ENCODE data around the gene ANGPTL5. TPM values are rescaled to one million over a fixed set of nuclear protein-coding genes. Genes with fewer than 3 reads are reported as not detected.

The ANGPTL5 gene
- total and polyA plus RNA-seq, 2 donors from 2014 or later, result not detected

DNA sequence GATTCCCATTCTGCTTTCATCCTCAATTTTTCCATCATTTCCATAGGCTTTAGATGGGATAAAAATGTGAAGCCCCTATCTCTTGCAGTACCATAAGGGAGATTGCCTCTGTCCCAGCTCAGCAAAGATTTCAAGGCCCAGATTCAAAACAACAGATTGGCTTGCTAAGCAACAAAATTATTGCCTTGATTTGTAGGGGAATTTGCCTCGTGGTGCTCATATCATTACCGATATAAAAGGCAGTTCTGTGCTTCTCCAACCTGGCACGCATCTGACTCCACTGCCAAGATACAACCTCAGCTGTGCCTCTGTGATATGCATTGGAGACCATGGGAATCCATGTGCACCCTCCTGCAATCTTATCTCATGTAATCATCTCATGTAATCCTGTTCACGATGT lies 26.6 kb downstream of the ANGPTL5 start:
- Histone ChIP-seq H3K4me3 (ENCODE audit: low read length in 3 of 3) (no peak overlapping the region), H3K4me1 (ENCODE audit: control insufficient read depth in 2 of 3, insufficient read depth in 2 of 3, low read depth in 1 of 3, low read length in 3 of 3) (no peaks in the 10 kb centered on the region), H3K9me3 (ENCODE audit: control insufficient read depth in 2 of 3, insufficient read depth in 1 of 3, low read length in 3 of 3) (no peaks in the 10 kb centered on the region), H3K27ac (ENCODE audit: low read depth in 2 of 2, low read length in 2 of 2) (no peak overlapping the region), H3K9ac (ENCODE audit: low read length in 3 of 3) (no peak overlapping the region), H3K27me3 (ENCODE audit: control insufficient read depth, insufficient read depth, low read length) (no peaks in the 10 kb centered on the region), H3K36me3 (ENCODE audit: control insufficient read depth in 2 of 3, insufficient read depth in 3 of 3, low read length in 3 of 3) (no peaks in the 10 kb centered on the region)
- DNase-seq (no peak), FAIRE-seq (no peak)
- intact Hi-C loops (cut with DNase I), result no loop called here
- TF ChIP-seq, protein P1, sequence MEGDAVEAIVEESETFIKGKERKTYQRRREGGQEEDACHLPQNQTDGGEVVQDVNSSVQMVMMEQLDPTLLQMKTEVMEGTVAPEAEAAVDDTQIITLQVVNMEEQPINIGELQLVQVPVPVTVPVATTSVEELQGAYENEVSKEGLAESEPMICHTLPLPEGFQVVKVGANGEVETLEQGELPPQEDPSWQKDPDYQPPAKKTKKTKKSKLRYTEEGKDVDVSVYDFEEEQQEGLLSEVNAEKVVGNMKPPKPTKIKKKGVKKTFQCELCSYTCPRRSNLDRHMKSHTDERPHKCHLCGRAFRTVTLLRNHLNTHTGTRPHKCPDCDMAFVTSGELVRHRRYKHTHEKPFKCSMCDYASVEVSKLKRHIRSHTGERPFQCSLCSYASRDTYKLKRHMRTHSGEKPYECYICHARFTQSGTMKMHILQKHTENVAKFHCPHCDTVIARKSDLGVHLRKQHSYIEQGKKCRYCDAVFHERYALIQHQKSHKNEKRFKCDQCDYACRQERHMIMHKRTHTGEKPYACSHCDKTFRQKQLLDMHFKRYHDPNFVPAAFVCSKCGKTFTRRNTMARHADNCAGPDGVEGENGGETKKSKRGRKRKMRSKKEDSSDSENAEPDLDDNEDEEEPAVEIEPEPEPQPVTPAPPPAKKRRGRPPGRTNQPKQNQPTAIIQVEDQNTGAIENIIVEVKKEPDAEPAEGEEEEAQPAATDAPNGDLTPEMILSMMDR (IDR thresholded peaks at IDR 0.05; ENCODE audit: borderline replicate concordance, extremely low read depth, insufficient read depth), result no peak

- Histone ChIP-seq H3K9me3 (ENCODE audit: control insufficient read depth in 2 of 3, insufficient read depth in 1 of 3, low read length in 3 of 3) (no peaks in the 10 kb centered on the region), H3K27ac (ENCODE audit: low read depth in 2 of 2, low read length in 2 of 2) (no peak overlapping the region), H3K4me3 (ENCODE audit: low read length in 3 of 3) (no peak overlapping the region), H3K4me1 (ENCODE audit: control insufficient read depth in 2 of 3, insufficient read depth in 2 of 3, low read depth in 1 of 3, low read length in 3 of 3) (no peaks in the 10 kb centered on the region), H3K36me3 (ENCODE audit: control insufficient read depth in 2 of 3, insufficient read depth in 3 of 3, low read length in 3 of 3) (no peaks in the 10 kb centered on the region), H3K27me3 (ENCODE audit: control insufficient read depth, insufficient read depth, low read length) (no peaks in the 10 kb centered on the region), H3K9ac (ENCODE audit: low read length in 3 of 3) (no peak overlapping the region)
- FAIRE-seq (no peak), DNase-seq (no peak)
- TF ChIP-seq, protein P1 (IDR thresholded peaks at IDR 0.05; ENCODE audit: borderline replicate concordance, extremely low read depth, insufficient read depth), result no peak
- intact Hi-C loops (cut with DNase I), result no loop called here
These were observed 30.7 kb downstream of the ANGPTL5 start for GRCh38 chr11:101885631-101886030.

GRCh38 chr11:101881586-101881985 lies 34.7 kb downstream of the ANGPTL5 start:
- DNase-seq (no peak), FAIRE-seq (no peak)
- H3K27ac ChIP-seq (ENCODE audit: low read depth in 2 of 2, low read length in 2 of 2), result no peak overlapping the region
- no peak overlapping the region for H3K4me3 ChIP-seq (ENCODE audit: low read length in 3 of 3)
- no peaks in the 10 kb centered on the region for H3K36me3 ChIP-seq (ENCODE audit: control insufficient read depth in 2 of 3, insufficient read depth in 3 of 3, low read length in 3 of 3)
- H3K4me1 ChIP-seq (ENCODE audit: control insufficient read depth in 2 of 3, insufficient read depth in 2 of 3, low read depth in 1 of 3, low read length in 3 of 3), result no peaks in the 10 kb centered on the region
- TF ChIP-seq, protein P1 (IDR thresholded peaks at IDR 0.05; ENCODE audit: borderline replicate concordance, extremely low read depth, insufficient read depth), result no peak
- no peaks in the 10 kb centered on the region for H3K9me3 ChIP-seq (ENCODE audit: control insufficient read depth in 2 of 3, insufficient read depth in 1 of 3, low read length in 3 of 3)
- no peak overlapping the region for H3K9ac ChIP-seq (ENCODE audit: low read length in 3 of 3)
- H3K27me3 ChIP-seq (ENCODE audit: control insufficient read depth, insufficient read depth, low read length), result no peaks in the 10 kb centered on the region
- intact Hi-C loops (cut with DNase I), result no loop called here

DNA sequence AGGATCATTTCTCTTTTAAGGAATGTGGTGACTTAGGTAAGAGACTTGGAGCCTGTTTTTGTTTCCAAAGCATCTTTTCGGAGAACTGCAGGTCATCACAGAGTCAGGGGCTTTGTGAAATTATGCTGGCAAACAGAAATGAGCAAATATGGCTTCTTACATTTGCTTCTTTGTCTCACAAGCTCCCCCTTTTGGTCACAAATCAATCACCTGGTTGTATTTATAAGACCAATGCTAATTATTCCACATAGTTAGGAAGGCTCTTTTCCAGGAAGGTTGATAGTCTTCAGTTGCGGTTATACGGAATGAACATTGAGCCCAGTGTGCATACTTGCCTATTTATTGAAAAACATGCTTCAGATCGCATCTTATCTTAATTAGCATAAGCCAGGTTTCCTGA lies 36.1 kb downstream of the ANGPTL5 start:
- H3K27me3 ChIP-seq (ENCODE audit: control insufficient read depth, insufficient read depth, low read length), result no peaks in the 10 kb centered on the region
- H3K9ac ChIP-seq (ENCODE audit: low read length in 3 of 3), result no peak overlapping the region
- peak in 2 of 5 donors; percentile 35 to 39 for DNase-seq
- TF ChIP-seq, protein P1 (IDR thresholded peaks at IDR 0.05; ENCODE audit: borderline replicate concordance, extremely low read depth, insufficient read depth), result peak; percentile 37
- FAIRE-seq, result no peak
- H3K4me1 ChIP-seq (ENCODE audit: control insufficient read depth in 2 of 3, insufficient read depth in 2 of 3, low read depth in 1 of 3, low read length in 3 of 3), result no peaks in the 10 kb centered on the region
- H3K36me3 ChIP-seq (ENCODE audit: control insufficient read depth in 2 of 3, insufficient read depth in 3 of 3, low read length in 3 of 3), result no peaks in the 10 kb centered on the region
- H3K9me3 ChIP-seq (ENCODE audit: control insufficient read depth in 2 of 3, insufficient read depth in 1 of 3, low read length in 3 of 3), result no peaks in the 10 kb centered on the region
- no peak overlapping the region for H3K4me3 ChIP-seq (ENCODE audit: low read length in 3 of 3)
- intact Hi-C loops (cut with DNase I), result no loop called here
- no peak overlapping the region for H3K27ac ChIP-seq (ENCODE audit: low read depth in 2 of 2, low read length in 2 of 2)
